Adrenal gland (tissue), 12 donors: Measurements from ENCODE around the gene WNT5B. TPM values are rescaled to one million over a fixed set of nuclear protein-coding genes. Genes with fewer than 3 reads are reported as not detected.

Experiments used
- DNase-seq, 7 donors: peaks; one replicate each; pipeline ENCODE4 v3.0.0-alpha.2; 2019 to 2020
- H3K27ac ChIP-seq, 5 donors: fragments of 200-600 bp; sonication (generic) in 4 of 5; 1 replicate in 3 of 5; 2 replicates in 2 of 5; pipeline versions ENCODE4 v1.5.1 to v1.8.0; 2016 to 2020; ENCODE audit warnings: mild to moderate bottlenecking in 1 of 5
- H3K27me3 ChIP-seq: fragments of 200-600 bp; 2 replicates; pipeline ENCODE4 v1.8.0; 2021
- H3K36me3 ChIP-seq, 2 donors: fragments of 200-600 bp; replicated peaks in 1 of 2; 1 replicate in 1 of 2; 2 replicates in 1 of 2; pipeline versions ENCODE4 v1.5.1 to v1.8.0; 2018 to 2022
- H3K4me1 ChIP-seq, 2 donors: fragments of 200-600 bp; replicated peaks in 1 of 2; 1 replicate in 1 of 2; 2 replicates in 1 of 2; pipeline versions ENCODE4 v1.5.1 to v1.8.0; 2018 to 2021
- H3K4me3 ChIP-seq, 4 donors: fragments of 200-600 bp; sonication (generic) in 3 of 4; one replicate each; pipeline ENCODE4 v1.5.1; 2016 to 2018
- H3K9me3 ChIP-seq, 3 donors: fragments of 200-600 bp; sonication (generic) in 1 of 3; replicated peaks in 1 of 3; 1 replicate in 2 of 3; 2 replicates in 1 of 3; pipeline versions ENCODE4 v1.5.1 to v1.8.0; 2016 to 2021
- CTCF ChIP-seq, 6 experiments: fragments of 450-650 bp in 4 of 6; fragments of 200-600 bp in 2 of 6; sonication (generic) in 1 of 6; IDR thresholded peaks; 1 replicate in 5 of 6; 2 replicates in 1 of 6; pipeline versions ENCODE4 v1.5.1 to v1.8.0; 2016 to 2021; ENCODE audit warnings: antibody characterized with exemption in 6 of 6, mild to moderate bottlenecking in 2 of 6, moderate library complexity in 1 of 6
- POLR2A ChIP-seq, 2 donors: fragments of 450-650 bp; IDR thresholded peaks; one replicate each; pipeline ENCODE4 v1.6.1; 2017; ENCODE audit warnings: antibody characterized with exemption in 2 of 2, mild to moderate bottlenecking in 2 of 2, moderate library complexity in 1 of 2
- whole genome bisulfite sequencing, 4 donors: extraction: QIAGEN DNeasy Blood & Tissue Kit in 2 of 4; methylation state at CpG; one replicate each; pipeline versions ENCODE4 v1.1.5 to v1.1.7; 2013 to 2017; 5-methylcytosine and 5-hydroxymethylcytosine counted together
- intact Hi-C, 2 donors: fragments of 100-400 bp; cut with DNase I; formaldehyde crosslinking; loops; one replicate each; pipeline versions ENCODE4 v1.14.1 to v1.15.0; 2022 to 2023
- polyA plus RNA-seq, 3 donors: library from polyadenylated mRNA; stranded (reverse); fragments of 200-250 nt in 2 of 3; fragments of 350-450 nt in 1 of 3; fragmentation: Illumina TruSeq in 1 of 3; extraction: RNeasy Lipid Tissue Mini Kit (QIAGEN cat#74804) in 1 of 3; gene quantifications; one replicate each; pipeline ENCODE4 v1.2.3, GENCODE V29; 2013 to 2014
- total RNA-seq, 9 donors: library from RNA; depleted of rRNA in 4 of 9; stranded (reverse); fragments of >200 nt in 4 of 9; fragments of 120-200 nt in 1 of 9; fragmentation: NEBNext Ultra II Directional in 1 of 9; extraction: Animal tissue kit (Norgen Biotek cat#: 25700) in 1 of 9; gene quantifications; one replicate each; pipeline versions ENCODE4 v1.1.0 to v1.2.4, GENCODE V29; 2013 to 2023
- donor health status: healthy with polysubstance abuse.
- donor health status: Bipolar disorder and iron deficiency.
- donor health status: DM: yes; HTN: yes; CAD: no.
- donor health status: DM: no; HTN: no; CAD: no.
- donor health status: DM: no; HTN: no; CAD: no.
- donor health status: DM: yes; HTN: yes; CAD: no.

Gene WNT5B
- total and polyA plus RNA-seq, 12 donors = 0.44 to 11.1 (median 1.6) TPM

- no peak for TF ChIP-seq CTCF (IDR thresholded peaks at IDR 0.05)
- TF ChIP-seq POLR2A (IDR thresholded peaks at IDR 0.05) = no peak
- intact Hi-C loops = loop anchor here in 1 of 2 donors (10.0 kb wide), 1 partner anchor 290 kb away; no protein-coding TSS in a partner anchor
Observed at GRCh38 chr12:1644534-1645438, 15.8 kb downstream of the WNT5B start.

GRCh38 chr12:1645819-1646218 is 16.8 kb downstream of the WNT5B start:
- H3K9me3 ChIP-seq = no peaks in the 10 kb centered on the region
- intact Hi-C loops = loop anchor here in 1 of 2 donors (10.0 kb wide), 1 partner anchor 289 kb away; no protein-coding TSS in a partner anchor
- peaks cover 12 to 16% of the 10 kb centered on the region in 2 donors for H3K4me1 ChIP-seq
- H3K27me3 ChIP-seq = no peaks in the 10 kb centered on the region
- no peak overlapping the region for H3K4me3 ChIP-seq
- DNase-seq = no peak
- no peak for TF ChIP-seq POLR2A (IDR thresholded peaks at IDR 0.05)
- TF ChIP-seq CTCF (IDR thresholded peaks at IDR 0.05) = no peak
- WGBS, 4 donors = 94 to 96% (median 95%) methylated on average over 23 to 29 of the region's 29 CpGs
- no peak overlapping the region for H3K27ac ChIP-seq
- no peaks in the 10 kb centered on the region for H3K36me3 ChIP-seq

More at GRCh38 chr12:1644534-1645438, 15.8 kb downstream of the WNT5B start:
- Histone ChIP-seq H3K4me1 (peaks cover 7 to 9% of the 10 kb centered on the region in 2 donors), H3K4me3 (no peak overlapping the region), H3K27ac (no peak overlapping the region), H3K9me3 (no peaks in the 10 kb centered on the region), H3K27me3 (no peaks in the 10 kb centered on the region), H3K36me3 (no peaks in the 10 kb centered on the region)
- 34 to 51% (median 42%) methylated on average over 14 to 15 of the region's 15 CpGs for WGBS, 4 donors
- peak; percentile 79 to 95 (median 86) for DNase-seq

- Histone ChIP-seq H3K4me1 (peaks cover 15 to 20% of the 10 kb centered on the region in 2 donors), H3K36me3 (no peaks in the 10 kb centered on the region), H3K27me3 (no peaks in the 10 kb centered on the region), H3K9me3 (no peaks in the 10 kb centered on the region), H3K27ac (no peak overlapping the region), H3K4me3 (no peak overlapping the region)
- 76 to 83% (median 80%) methylated on average over 18 to 21 of the region's 21 CpGs for WGBS, 4 donors
- DNase-seq = no peak
- intact Hi-C loops = loop anchor here in 1 of 2 donors (10.0 kb wide), 1 partner anchor 288 kb away; no protein-coding TSS in a partner anchor
- no peak for TF ChIP-seq POLR2A (IDR thresholded peaks at IDR 0.05)
- no peak for TF ChIP-seq CTCF (IDR thresholded peaks at IDR 0.05)
Observed at GRCh38 chr12:1646569-1647284, 17.7 kb downstream of the WNT5B start.

GRCh38 chr12:1647285-1647669 is 18.2 kb downstream of the WNT5B start:
- no peak overlapping the region for H3K27ac ChIP-seq
- intact Hi-C loops = loop anchor here in 1 of 2 donors (10.0 kb wide), 1 partner anchor 288 kb away; no protein-coding TSS in a partner anchor
- H3K4me1 ChIP-seq = peaks cover 15 to 20% of the 10 kb centered on the region in 2 donors
- no peaks in the 10 kb centered on the region for H3K36me3 ChIP-seq
- DNase-seq = no peak
- WGBS, 4 donors = 76 to 94% (median 87%) methylated on average over 3 of the region's 3 CpGs
- H3K9me3 ChIP-seq = no peaks in the 10 kb centered on the region
- no peak overlapping the region for H3K4me3 ChIP-seq
- no peaks in the 10 kb centered on the region for H3K27me3 ChIP-seq
- TF ChIP-seq POLR2A (IDR thresholded peaks at IDR 0.05) (no peak), CTCF (IDR thresholded peaks at IDR 0.05) (no peak)
